Activated CD4-positive, alpha-beta T cell treated with anti-CD3 and anti-CD28 coated beads, Interleukin-10, Interleukin-2, amounts not matched to agents 100 ng/mL and 50 ng/mL, durations not matched to agents 16 hours and 8 hours (primary cell): ENCODE results near the gene PTMA.

Source experiments
- DNase-seq: peaks from one replicate; pipeline ENCODE4 v3.0.0-alpha.2; 2020

The PTMA gene

GRCh38 chr2:231677632-231678104 lies 30.7 kb upstream of the PTMA start:
- DNase-seq: peak; percentile 87

- DNase-seq: no peak
Observed at GRCh38 chr2:231679908-231680284, 28.4 kb upstream of the PTMA start.

- no peak for DNase-seq
Observed at GRCh38 chr2:231680285-231680991, 27.9 kb upstream of the PTMA start.

- no peak for DNase-seq
Observed at GRCh38 chr2:231680992-231681852, 27.1 kb upstream of the PTMA start.

GRCh38 chr2:231682603-231683291 lies 25.6 kb upstream of the PTMA start:
- DNase-seq: no peak

GRCh38 chr2:231683292-231684235 lies 24.8 kb upstream of the PTMA start:
- no peak for DNase-seq

GRCh38 chr2:231684314-231685223 lies 23.8 kb upstream of the PTMA start:
- no peak for DNase-seq

GRCh38 chr2:231685349-231686191 lies 22.8 kb upstream of the PTMA start:
- no peak for DNase-seq

GRCh38 chr2:231686192-231687100 lies 21.9 kb upstream of the PTMA start:
- DNase-seq: no peak

GRCh38 chr2:231687133-231687852 lies 21.0 kb upstream of the PTMA start:
- DNase-seq: peak; percentile 75

GRCh38 chr2:231687961-231688360 lies 20.4 kb upstream of the PTMA start:
- DNase-seq: no peak

- no peak for DNase-seq
Observed at GRCh38 chr2:231688719-231689118, 19.6 kb upstream of the PTMA start.

- DNase-seq: no peak
Observed at GRCh38 chr2:231689124-231689893, 19.0 kb upstream of the PTMA start.

- no peak for DNase-seq
Observed at GRCh38 chr2:231691251-231691772, 17.0 kb upstream of the PTMA start.

- DNase-seq: no peak
Observed at GRCh38 chr2:231692847-231693246, 15.5 kb upstream of the PTMA start.

- no peak for DNase-seq
Observed at GRCh38 chr2:231693956-231694355, 14.4 kb upstream of the PTMA start.

- no peak for DNase-seq
Observed at GRCh38 chr2:231696004-231696367, 12.3 kb upstream of the PTMA start.
